ENCODE measurements around the gene TFDP1. TPM values are rescaled to one million over a fixed set of nuclear protein-coding genes. Genes with fewer than 3 reads are reported as not detected.

The TFDP1 gene
- total and polyA plus RNA-seq, 10 donors, result 21.7 to 91.7 (median 51.7) TPM

DNA sequence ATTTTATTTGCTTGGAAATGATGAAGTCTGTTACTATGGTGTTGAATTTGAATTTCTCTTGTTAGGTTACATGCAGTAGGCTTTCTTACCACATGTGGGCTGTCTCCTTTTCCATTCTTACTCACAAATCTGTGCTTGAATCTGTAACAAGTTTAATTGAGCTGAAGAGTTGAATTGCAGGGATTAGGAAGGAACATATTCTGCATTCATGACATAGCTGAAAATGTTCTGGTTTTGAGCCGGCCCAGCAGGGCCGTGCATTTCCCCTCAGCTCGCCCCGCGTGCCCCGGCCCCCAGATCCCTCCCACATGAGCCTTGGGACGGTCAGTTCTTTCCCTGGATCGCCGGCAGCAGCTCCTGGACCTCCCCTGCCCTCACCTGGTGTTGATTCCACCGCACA, 28.1 kb downstream of the TFDP1 start:
- no peaks in the 10 kb centered on the region for H3K9me3 ChIP-seq
- peaks cover 0 to 65% (median 17%) of the 10 kb centered on the region in 6 donors for H3K4me1 ChIP-seq
- peaks cover 0 to 84% (median 20%) of the 10 kb centered on the region in 6 donors for H3K36me3 ChIP-seq
- 80 to 93% (median 88%) methylated on average over 10 of the region's 10 CpGs for WGBS, 5 donors
- H3K4me3 ChIP-seq, result no peak overlapping the region
- H3K27ac ChIP-seq, result no peak overlapping the region
- peak in 1 of 3 donors; percentile 50 for TF ChIP-seq POLR2AphosphoS5 (IDR thresholded peaks at IDR 0.05)
- TF ChIP-seq, protein P1, sequence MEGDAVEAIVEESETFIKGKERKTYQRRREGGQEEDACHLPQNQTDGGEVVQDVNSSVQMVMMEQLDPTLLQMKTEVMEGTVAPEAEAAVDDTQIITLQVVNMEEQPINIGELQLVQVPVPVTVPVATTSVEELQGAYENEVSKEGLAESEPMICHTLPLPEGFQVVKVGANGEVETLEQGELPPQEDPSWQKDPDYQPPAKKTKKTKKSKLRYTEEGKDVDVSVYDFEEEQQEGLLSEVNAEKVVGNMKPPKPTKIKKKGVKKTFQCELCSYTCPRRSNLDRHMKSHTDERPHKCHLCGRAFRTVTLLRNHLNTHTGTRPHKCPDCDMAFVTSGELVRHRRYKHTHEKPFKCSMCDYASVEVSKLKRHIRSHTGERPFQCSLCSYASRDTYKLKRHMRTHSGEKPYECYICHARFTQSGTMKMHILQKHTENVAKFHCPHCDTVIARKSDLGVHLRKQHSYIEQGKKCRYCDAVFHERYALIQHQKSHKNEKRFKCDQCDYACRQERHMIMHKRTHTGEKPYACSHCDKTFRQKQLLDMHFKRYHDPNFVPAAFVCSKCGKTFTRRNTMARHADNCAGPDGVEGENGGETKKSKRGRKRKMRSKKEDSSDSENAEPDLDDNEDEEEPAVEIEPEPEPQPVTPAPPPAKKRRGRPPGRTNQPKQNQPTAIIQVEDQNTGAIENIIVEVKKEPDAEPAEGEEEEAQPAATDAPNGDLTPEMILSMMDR (IDR thresholded peaks at IDR 0.05 in 8 of 11, conservative IDR thresholded peaks at IDR 0.05 in 3 of 11), result no peak
- no peaks in the 10 kb centered on the region for H3K27me3 ChIP-seq (replicated peaks in 1 of 7)
- no peak for DNase-seq
- intact Hi-C loops (cut with DNase I; ENCODE audit: low total_unique reads), result no loop called here

DNA sequence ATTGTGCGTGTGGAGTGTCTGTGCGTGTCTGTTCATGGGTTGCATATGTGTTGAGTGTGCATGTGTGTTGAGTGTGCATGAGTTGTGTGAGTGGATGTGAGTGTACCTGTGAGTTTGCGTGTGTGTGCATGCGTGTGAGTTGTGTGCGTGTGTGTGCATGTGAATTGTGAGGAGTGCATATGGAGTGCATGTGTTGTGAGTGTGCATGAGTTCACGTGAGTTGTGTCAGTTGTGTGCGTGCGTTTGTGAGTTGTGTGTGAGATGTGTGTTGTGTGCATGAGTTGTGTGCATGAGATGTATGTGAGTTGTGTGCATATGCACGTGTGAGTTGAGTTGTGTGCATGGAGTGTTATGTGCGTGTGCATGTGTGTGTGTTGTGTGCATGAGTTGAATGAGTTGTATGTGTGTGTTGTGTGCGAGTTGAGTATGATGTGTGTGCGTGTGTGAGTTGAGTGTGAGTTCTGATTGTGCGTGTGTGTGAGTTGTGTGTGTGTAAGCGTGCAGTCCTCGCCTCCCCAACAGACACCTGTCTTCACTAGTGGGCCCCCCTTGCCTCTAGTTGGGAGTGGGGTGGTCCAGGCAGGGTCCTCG, 29.3 kb downstream of the TFDP1 start:
- intact Hi-C loops (cut with DNase I; ENCODE audit: low total_unique reads), result no loop called here
- Histone ChIP-seq H3K4me3 (no peak overlapping the region), H3K4me1 (peaks cover 0 to 54% (median 12%) of the 10 kb centered on the region in 6 donors), H3K36me3 (peaks cover 0 to 82% (median 20%) of the 10 kb centered on the region in 6 donors), H3K27ac (no peak overlapping the region), H3K9me3 (no peaks in the 10 kb centered on the region), H3K27me3 (replicated peaks in 1 of 7) (no peaks in the 10 kb centered on the region)
- no peak for DNase-seq
- TF ChIP-seq POLR2AphosphoS5 (IDR thresholded peaks at IDR 0.05) (no peak), POLR2A (IDR thresholded peaks at IDR 0.05) (no peak)
- TF ChIP-seq, protein P1 (IDR thresholded peaks at IDR 0.05 in 8 of 11, conservative IDR thresholded peaks at IDR 0.05 in 3 of 11), result no peak
- WGBS, 5 donors, result 93 to 98% (median 96%) methylated on average over 16 of the region's 16 CpGs

DNA sequence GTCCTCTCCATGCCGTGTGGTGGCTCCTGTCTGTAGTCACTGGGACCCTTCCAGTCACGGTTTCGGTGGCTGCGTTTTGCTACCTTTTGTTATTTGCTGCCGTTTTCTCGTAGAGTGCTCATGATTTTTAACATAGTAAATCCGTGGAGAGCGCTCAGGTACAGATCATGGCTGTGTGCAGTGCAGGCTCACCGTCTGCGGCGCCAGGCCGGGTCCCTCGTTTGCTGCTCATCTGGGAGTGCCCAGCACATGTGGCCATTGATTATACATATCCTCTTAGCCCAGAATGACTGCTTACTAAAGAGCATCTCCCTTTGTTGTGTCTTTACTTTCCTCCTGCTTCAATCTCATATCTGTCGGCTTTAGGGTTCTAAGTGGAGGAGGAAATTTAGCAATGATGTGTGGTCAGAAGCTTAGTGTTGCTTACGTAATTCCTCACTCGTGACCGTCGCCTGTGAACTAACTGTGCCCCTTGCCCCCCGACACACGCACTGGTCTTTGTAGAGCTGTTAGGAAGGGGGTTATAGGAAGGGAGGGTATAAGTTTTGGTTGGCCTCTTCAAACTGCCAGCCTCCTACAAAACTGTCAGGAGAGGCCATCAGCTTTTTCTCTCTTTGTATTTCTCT, 31.8 kb downstream of the TFDP1 start:
- H3K4me1 ChIP-seq, result peaks cover 0 to 40% (median 9%) of the 10 kb centered on the region in 6 donors
- H3K9me3 ChIP-seq, result no peaks in the 10 kb centered on the region
- peak overlapping the region in 7 of 8 donors; percentile 33 to 86 (median 80) for H3K27ac ChIP-seq
- no peak for TF ChIP-seq POLR2A (IDR thresholded peaks at IDR 0.05)
- TF ChIP-seq, protein P1 (IDR thresholded peaks at IDR 0.05 in 8 of 11, conservative IDR thresholded peaks at IDR 0.05 in 3 of 11), result no peak
- peak in 1 of 3 donors; percentile 55 for TF ChIP-seq POLR2AphosphoS5 (IDR thresholded peaks at IDR 0.05)
- intact Hi-C loops (cut with DNase I; ENCODE audit: low total_unique reads), result no loop called here
- 60 to 83% (median 74%) methylated on average over 20 of the region's 20 CpGs for WGBS, 5 donors
- peak overlapping the region in 1 of 8 donors; percentile 48 for H3K4me3 ChIP-seq
- H3K36me3 ChIP-seq, result peaks cover 0 to 75% (median 11%) of the 10 kb centered on the region in 6 donors
- DNase-seq, result no peak
- no peaks in the 10 kb centered on the region for H3K27me3 ChIP-seq (replicated peaks in 1 of 7)

Data from spleen (tissue), 11 donors.